Upper lobe of right lung (tissue), 1 donor: Measurements from ENCODE around the gene NOP53. TPM values are rescaled to one million over a fixed set of nuclear protein-coding genes. Genes with fewer than 3 reads are reported as not detected.
A peak's percentile ranks its signal among the peaks of the same experiment; 100 is the strongest.

Experiments
- ATAC-seq: fragments of 200-7000 bp; cut with Tn5 transposase; one replicate; pipeline ENCODE4 v1.9.1; 2020; ENCODE audit warnings: mild to moderate bottlenecking, moderate library complexity
- DNase-seq: peaks from one replicate; pipeline ENCODE4 v3.0.0-alpha.2; 2020
- H3K27ac ChIP-seq: fragments of 200-600 bp; one replicate; pipeline ENCODE4 v1.8.0; 2022
- H3K27me3 ChIP-seq: fragments of 200-600 bp; one replicate; pipeline ENCODE4 v1.8.0; 2022; ENCODE audit warnings: mild to moderate bottlenecking
- H3K36me3 ChIP-seq: fragments of 200-600 bp; one replicate; pipeline ENCODE4 v1.8.0; 2022
- H3K4me1 ChIP-seq: fragments of 200-600 bp; one replicate; pipeline ENCODE4 v1.8.0; 2022
- H3K4me3 ChIP-seq: fragments of 200-600 bp; one replicate; pipeline ENCODE4 v1.8.0; 2022; ENCODE audit warnings: mild to moderate bottlenecking
- H3K9me3 ChIP-seq: fragments of 200-600 bp; one replicate; pipeline ENCODE4 v1.8.0; 2022
- intact Hi-C: fragments of 100-400 bp; cut with DNase I; formaldehyde crosslinking; loops from one replicate; pipeline ENCODE4 v1.11.0; 2022
- total RNA-seq: library from RNA; stranded (reverse); fragmentation: NEBNext Ultra II Directional; extraction: Animal tissue kit (Norgen Biotek cat#: 25700); gene quantifications from one replicate; pipeline ENCODE4 v1.2.1, GENCODE V29; 2021
- TF ChIP-seq, protein P1 (sequence below): fragments of 200-600 bp; IDR thresholded peaks from one replicate; pipeline ENCODE4 v1.8.0; 2022; ENCODE audit warnings: antibody characterized with exemption
- donor health status: DM: no; HTN: yes; CAD: no; lungs with severe emphysema.

NOP53 gene
- total RNA-seq, 1 donor from 2014 or later, result 260 TPM

DNA sequence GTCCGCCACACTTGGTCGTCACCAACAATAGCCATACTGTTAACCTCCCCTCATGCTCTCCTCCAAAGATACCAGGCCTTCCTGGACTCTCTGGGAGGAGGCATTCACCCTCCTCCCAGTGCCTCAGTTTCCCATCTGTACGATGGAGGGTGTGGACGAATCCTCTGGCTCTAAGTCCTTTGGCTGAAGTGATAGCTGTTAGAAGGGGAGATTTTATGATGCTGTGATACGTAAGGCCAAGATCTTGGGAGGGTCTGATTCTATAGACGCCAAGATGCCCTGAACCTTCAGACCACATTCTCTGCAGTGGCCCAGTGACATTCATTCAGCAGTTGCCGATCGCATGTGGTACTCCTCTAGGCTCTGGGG lies 14.8 kb upstream of the NOP53 start:
- H3K36me3 ChIP-seq, result peaks cover 48% of the 10 kb centered on the region
- no peaks in the 10 kb centered on the region for H3K27me3 ChIP-seq
- TF ChIP-seq, protein P1, sequence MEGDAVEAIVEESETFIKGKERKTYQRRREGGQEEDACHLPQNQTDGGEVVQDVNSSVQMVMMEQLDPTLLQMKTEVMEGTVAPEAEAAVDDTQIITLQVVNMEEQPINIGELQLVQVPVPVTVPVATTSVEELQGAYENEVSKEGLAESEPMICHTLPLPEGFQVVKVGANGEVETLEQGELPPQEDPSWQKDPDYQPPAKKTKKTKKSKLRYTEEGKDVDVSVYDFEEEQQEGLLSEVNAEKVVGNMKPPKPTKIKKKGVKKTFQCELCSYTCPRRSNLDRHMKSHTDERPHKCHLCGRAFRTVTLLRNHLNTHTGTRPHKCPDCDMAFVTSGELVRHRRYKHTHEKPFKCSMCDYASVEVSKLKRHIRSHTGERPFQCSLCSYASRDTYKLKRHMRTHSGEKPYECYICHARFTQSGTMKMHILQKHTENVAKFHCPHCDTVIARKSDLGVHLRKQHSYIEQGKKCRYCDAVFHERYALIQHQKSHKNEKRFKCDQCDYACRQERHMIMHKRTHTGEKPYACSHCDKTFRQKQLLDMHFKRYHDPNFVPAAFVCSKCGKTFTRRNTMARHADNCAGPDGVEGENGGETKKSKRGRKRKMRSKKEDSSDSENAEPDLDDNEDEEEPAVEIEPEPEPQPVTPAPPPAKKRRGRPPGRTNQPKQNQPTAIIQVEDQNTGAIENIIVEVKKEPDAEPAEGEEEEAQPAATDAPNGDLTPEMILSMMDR, result no peak
- no peak for DNase-seq
- H3K9me3 ChIP-seq, result no peaks in the 10 kb centered on the region
- ATAC-seq, result no peak
- peak overlapping the region; percentile 43 for H3K4me3 ChIP-seq
- H3K4me1 ChIP-seq, result peaks cover 43% of the 10 kb centered on the region
- intact Hi-C loops, result no loop called here
- H3K27ac ChIP-seq, result peak overlapping the region; percentile 85

DNA sequence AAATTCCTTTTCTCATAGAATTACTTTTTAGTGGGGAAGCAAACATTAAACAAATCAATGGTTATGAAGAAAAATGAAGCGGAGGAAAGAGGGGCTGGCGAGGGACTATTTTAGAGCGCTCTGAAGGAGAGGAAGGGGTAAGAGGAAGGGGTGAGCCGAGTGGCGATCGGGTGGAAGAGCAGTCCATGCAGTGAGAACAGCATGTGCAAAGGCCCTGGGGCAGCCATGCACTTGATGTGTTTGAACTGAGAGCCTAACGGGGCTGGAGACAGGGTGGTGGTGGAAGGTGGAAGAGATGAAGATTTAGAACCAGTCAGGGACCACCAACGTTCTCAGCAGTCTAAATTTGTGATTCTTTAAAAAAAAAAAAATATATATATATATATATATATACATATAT lies 14.4 kb upstream of the NOP53 start:
- Histone ChIP-seq H3K27me3 (no peaks in the 10 kb centered on the region), H3K36me3 (peaks cover 47% of the 10 kb centered on the region), H3K4me3 (no peak overlapping the region), H3K27ac (peak overlapping the region; percentile 85), H3K9me3 (no peaks in the 10 kb centered on the region), H3K4me1 (peaks cover 39% of the 10 kb centered on the region)
- TF ChIP-seq, protein P1, result no peak
- intact Hi-C loops, result no loop called here
- no peak for DNase-seq
- no peak for ATAC-seq

DNA sequence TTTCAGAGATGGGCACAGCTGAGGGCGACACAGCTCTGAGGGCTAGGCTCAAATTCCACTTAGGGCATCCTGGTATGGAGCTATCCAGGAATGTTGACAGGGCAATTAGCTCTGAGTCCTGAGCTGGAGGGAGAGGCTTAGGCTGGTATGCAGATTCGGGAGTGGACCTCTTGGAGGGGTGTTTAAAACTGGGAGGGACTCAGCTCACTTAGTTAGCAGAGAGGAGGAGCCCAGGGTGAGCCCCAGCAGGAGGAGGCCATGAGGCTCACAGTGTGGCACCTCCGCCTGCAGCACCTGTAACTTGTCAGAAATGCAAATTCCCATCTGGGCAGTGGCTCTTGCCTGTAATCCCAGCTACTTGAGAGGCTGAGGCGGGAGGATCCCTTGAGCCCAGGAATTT lies 10.2 kb upstream of the NOP53 start:
- Histone ChIP-seq H3K27me3 (no peaks in the 10 kb centered on the region), H3K36me3 (peaks cover 67% of the 10 kb centered on the region), H3K4me1 (no peaks in the 10 kb centered on the region), H3K4me3 (no peak overlapping the region), H3K9me3 (no peaks in the 10 kb centered on the region), H3K27ac (no peak overlapping the region)
- TF ChIP-seq, protein P1, result no peak
- DNase-seq (no peak), ATAC-seq (peak; percentile 76)
- intact Hi-C loops, result no loop called here

DNA sequence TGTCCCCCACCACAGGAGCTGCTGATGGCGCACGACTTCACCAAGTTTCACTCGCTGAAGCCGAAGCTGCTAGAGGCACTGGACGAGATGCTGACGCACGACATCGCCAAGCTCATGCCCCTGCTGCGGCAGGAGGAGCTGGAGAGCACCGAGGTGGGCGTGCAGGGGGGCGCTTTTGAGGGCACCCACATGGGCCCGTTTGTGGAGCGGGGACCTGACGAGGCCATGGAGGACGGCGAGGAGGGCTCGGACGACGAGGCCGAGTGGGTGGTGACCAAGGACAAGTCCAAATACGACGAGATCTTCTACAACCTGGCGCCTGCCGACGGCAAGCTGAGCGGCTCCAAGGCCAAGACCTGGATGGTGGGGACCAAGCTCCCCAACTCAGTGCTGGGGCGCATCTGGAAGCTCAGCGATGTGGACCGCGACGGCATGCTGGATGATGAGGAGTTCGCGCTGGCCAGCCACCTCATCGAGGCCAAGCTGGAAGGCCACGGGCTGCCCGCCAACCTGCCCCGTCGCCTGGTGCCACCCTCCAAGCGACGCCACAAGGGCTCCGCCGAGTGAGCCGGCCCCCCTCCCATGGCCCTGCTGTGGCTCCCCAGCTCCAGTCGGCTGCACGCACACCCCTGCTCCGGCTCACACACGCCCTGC lies 4.4 kb upstream of the NOP53 start:
- Histone ChIP-seq H3K4me3 (no peak overlapping the region), H3K27me3 (no peaks in the 10 kb centered on the region), H3K36me3 (peaks cover 51% of the 10 kb centered on the region), H3K27ac (no peak overlapping the region), H3K4me1 (peaks cover 24% of the 10 kb centered on the region), H3K9me3 (no peaks in the 10 kb centered on the region)
- no peak for ATAC-seq
- intact Hi-C loops, result no loop called here
- TF ChIP-seq, protein P1, result no peak
- DNase-seq, result no peak

DNA sequence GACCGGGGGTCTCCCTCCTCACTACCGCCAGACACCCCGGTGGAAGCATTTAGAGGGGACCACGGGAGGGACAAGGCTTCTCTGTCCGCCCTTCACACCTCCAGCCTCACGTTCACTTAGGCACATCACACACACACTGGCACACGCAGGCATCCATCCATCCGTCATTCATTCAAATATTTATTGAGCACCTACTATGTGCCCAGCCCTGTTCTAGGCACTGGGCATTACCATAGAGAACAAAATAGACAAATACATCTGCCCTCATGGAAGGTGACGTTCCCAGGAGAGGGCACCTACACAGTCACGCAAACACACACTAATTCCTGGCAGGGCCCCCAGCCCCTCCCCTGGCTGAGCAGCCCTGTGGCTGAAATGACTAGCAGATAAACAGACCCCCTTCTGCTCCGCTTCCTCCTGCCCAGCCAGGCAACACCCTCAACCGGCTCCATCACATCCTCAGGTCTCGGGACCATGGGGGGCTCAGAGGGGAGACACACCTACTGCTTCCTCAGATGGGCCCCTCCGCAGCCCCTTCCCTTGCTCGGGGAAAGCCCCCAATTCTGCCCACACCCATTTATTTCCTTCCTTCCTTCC lies 3.7 kb upstream of the NOP53 start:
- DNase-seq (no peak), ATAC-seq (no peak)
- TF ChIP-seq, protein P1, result no peak
- H3K27me3 ChIP-seq, result no peaks in the 10 kb centered on the region
- no peak overlapping the region for H3K4me3 ChIP-seq
- no peak overlapping the region for H3K27ac ChIP-seq
- H3K9me3 ChIP-seq, result no peaks in the 10 kb centered on the region
- H3K36me3 ChIP-seq, result peaks cover 45% of the 10 kb centered on the region
- intact Hi-C loops, result loop anchor here (2.0 kb wide), 1 partner anchor 29 kb away; the partner anchor contains the start of gene EHD2
- peaks cover 29% of the 10 kb centered on the region for H3K4me1 ChIP-seq
